RWPE2 (cell line): Measurements from ENCODE around the gene GSG1L.
A peak's percentile ranks its signal among the peaks of the same experiment; 100 is the strongest.

Source experiments
- ATAC-seq: fragments of 200-7000 bp; cut with Tn5 transposase; 3 replicates; pipeline ENCODE4 v1.9.1; 2021; ENCODE audit warnings: low read depth
- DNase-seq: peaks from one replicate; pipeline ENCODE4 v3.0.0-alpha.2; 2020; ENCODE audit warnings: low spot score
- H3K27ac ChIP-seq: fragments of 450-650 bp; 2 replicates; pipeline ENCODE4 v1.5.1; 2017; ENCODE audit warnings: mild to moderate bottlenecking; ENCODE audit not compliant: poor library complexity, severe bottlenecking
- H3K27me3 ChIP-seq: fragments of 250-450 bp; sonication (Bioruptor Pico); 2 replicates; pipeline ENCODE4 v1.5.1; 2021; ENCODE audit warnings: mild to moderate bottlenecking, moderate library complexity; ENCODE audit not compliant: insufficient read depth, poor library complexity, severe bottlenecking
- H3K36me3 ChIP-seq: fragments of 250-450 bp; sonication (Bioruptor Pico); 2 replicates; pipeline ENCODE4 v1.5.1; 2020; ENCODE audit warnings: low read depth, mild to moderate bottlenecking, moderate library complexity
- H3K4me1 ChIP-seq: fragments of 250-450 bp; sonication (Bioruptor Pico); 2 replicates; pipeline ENCODE4 v1.5.1; 2021; ENCODE audit warnings: mild to moderate bottlenecking, moderate library complexity; ENCODE audit not compliant: insufficient read depth, poor library complexity, severe bottlenecking
- H3K4me3 ChIP-seq: fragments of 250-450 bp; sonication (Bioruptor Pico); 2 replicates; pipeline ENCODE4 v1.5.1; 2021; ENCODE audit warnings: mild to moderate bottlenecking, moderate library complexity; ENCODE audit not compliant: severe bottlenecking
- H3K9me3 ChIP-seq: fragments of 250-450 bp; sonication (Bioruptor Pico); 2 replicates; pipeline ENCODE4 v1.5.1; 2021; ENCODE audit warnings: mild to moderate bottlenecking, moderate library complexity; ENCODE audit not compliant: severe bottlenecking
- CTCF ChIP-seq: fragments of 450-650 bp; IDR thresholded peaks from one replicate; pipeline ENCODE4 v1.5.1; 2017; ENCODE audit warnings: mild to moderate bottlenecking, moderate library complexity; ENCODE audit not compliant: poor library complexity, severe bottlenecking

Gene GSG1L

DNA sequence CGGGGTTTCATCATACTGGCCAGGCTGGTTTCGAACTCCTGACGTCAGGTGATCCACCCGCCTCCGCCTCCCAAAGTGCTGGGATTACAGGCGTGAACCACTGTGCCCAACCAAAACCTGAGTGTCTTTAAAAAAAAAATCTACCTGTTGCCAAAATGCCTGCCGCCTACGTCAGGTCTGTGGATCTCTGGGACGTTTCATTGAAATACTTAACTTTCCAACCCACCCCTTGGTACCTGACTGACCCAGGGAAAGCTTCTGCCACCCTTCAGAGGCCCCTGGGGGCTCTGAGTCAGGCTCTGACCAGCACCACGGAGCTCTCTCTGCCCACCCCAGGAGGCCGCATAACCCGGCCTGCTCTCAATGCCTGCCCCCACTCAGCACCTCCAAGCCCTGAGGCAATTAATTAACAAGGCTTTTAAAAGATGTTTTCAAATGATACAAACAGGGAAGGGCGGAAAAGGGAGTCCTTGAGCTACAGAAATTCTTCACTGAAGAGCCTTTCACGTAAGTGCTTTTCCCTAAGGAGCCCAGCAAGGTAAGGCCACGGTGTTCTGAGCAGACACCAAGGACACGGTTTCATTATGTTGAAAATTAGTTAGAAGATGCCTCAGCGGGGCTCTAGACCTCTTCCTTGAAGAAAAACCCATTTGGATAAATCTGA lies 29.3 kb upstream of the GSG1L start:
- H3K27ac ChIP-seq: no peak overlapping the region
- peak; percentile 41; the same call in 1 of the 3 replicates for ATAC-seq
- no peaks in the 10 kb centered on the region for H3K4me1 ChIP-seq
- peaks cover 7% of the 10 kb centered on the region; the same call in 1 of the 2 replicates for H3K36me3 ChIP-seq
- no peak overlapping the region for H3K4me3 ChIP-seq
- no peak for TF ChIP-seq CTCF
- DNase-seq: no peak
- no peaks in the 10 kb centered on the region for H3K27me3 ChIP-seq
- no peaks in the 10 kb centered on the region for H3K9me3 ChIP-seq

GRCh38 chr16:28091656-28092055 lies 28.1 kb upstream of the GSG1L start:
- Histone ChIP-seq H3K27ac (no peak overlapping the region), H3K27me3 (no peaks in the 10 kb centered on the region), H3K9me3 (no peaks in the 10 kb centered on the region), H3K4me3 (no peak overlapping the region), H3K4me1 (no peaks in the 10 kb centered on the region), H3K36me3 (0 out of 2 replicates have a peak, but pooled peaks cover under 1% of the 10 kb centered on the region)
- DNase-seq (no peak), ATAC-seq (no peak)
- TF ChIP-seq CTCF: no peak

- DNase-seq (no peak), ATAC-seq (no peak)
- Histone ChIP-seq H3K27ac (no peak overlapping the region), H3K36me3 (no peaks in the 10 kb centered on the region), H3K4me3 (no peak overlapping the region), H3K27me3 (no peaks in the 10 kb centered on the region), H3K9me3 (no peaks in the 10 kb centered on the region), H3K4me1 (no peaks in the 10 kb centered on the region)
- no peak for TF ChIP-seq CTCF
Observed at GRCh38 chr16:28090646-28091377, 27.3 kb upstream of the GSG1L start.

- Histone ChIP-seq H3K4me3 (no peak overlapping the region), H3K36me3 (no peaks in the 10 kb centered on the region), H3K9me3 (no peaks in the 10 kb centered on the region), H3K27me3 (no peaks in the 10 kb centered on the region), H3K4me1 (no peaks in the 10 kb centered on the region), H3K27ac (no peak overlapping the region)
- DNase-seq (no peak), ATAC-seq (no peak)
- TF ChIP-seq CTCF: no peak
Observed at GRCh38 chr16:28089992-28090365, 26.5 kb upstream of the GSG1L start.
